Measurements from ENCODE around the gene ELOVL4.

The ELOVL4 gene

DNA sequence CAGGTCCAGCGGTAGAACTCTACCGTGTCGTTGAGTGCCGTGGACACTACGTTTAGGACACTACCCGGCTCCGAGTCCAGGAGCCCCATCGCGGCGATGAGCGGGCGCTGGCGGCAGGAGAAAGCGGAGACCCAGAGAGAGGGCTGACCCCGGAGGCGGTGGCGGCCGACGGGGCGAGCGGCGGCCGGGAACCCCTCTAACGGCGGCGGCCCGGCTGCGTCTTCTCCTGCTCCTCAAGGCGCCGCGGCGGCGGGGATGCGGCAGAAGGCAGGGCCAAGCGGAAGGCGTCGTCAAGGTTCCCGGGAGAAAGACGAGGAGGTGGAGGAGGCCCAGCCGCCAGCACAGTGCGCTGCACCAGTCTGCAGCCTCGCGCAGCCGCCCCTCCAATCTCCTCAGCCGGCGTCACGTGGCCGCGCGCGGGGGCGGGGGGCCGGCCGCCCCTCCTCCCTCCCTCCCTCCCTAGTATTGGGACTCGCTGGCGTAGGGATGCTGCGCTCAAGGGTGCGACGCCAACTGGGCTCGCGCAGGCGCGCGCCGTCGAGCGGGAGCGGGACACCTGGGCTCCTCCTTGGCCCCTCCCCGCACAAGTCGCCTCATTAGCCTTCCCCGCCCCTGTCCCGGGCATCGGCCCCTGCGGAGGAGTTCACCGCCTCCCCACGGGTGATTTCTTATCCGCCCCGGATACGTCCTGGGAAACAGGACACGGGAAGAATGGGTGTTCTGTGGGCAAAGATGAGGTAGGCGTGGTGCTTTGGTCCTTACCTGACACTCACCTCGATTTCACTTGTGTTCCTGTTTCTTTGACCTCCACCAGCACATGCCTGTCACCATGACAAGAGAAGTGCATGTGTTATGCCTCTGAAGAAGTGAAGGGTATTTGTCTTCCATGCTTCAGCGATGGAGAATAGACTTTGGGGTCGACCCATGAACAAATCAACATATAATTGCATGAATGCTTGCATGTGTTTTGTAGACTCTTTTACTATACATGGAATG lies at the start of gene ELOVL4:
Gene ELOVL4 (minus strand): TSS at position 363 of the 996 bp plus-strand sequence. CDS start 274 bp downstream, at position 89.
- Mint-ChIP-seq H3K27ac (no peak within 1 kb of the TSS), H3K4me3 (peak within 1 kb of the TSS; percentile 80), H3K9me3 (no peaks in the 10 kb centered on the region), H3K27me3 (peaks cover 42% of the 10 kb centered on the region), H3K4me1 (peaks cover 16% of the 10 kb centered on the region), H3K36me3 (no peaks in the 10 kb centered on the region)
- DNase-seq = peak; percentile 64
- CTCF ChIA-PET = interaction anchor here (1.0 to 2.7 kb wide), 4 partner anchors 56 to 157 kb away, joined by 4 to 13 read pairs (median 6); no protein-coding TSS in a partner anchor

DNA sequence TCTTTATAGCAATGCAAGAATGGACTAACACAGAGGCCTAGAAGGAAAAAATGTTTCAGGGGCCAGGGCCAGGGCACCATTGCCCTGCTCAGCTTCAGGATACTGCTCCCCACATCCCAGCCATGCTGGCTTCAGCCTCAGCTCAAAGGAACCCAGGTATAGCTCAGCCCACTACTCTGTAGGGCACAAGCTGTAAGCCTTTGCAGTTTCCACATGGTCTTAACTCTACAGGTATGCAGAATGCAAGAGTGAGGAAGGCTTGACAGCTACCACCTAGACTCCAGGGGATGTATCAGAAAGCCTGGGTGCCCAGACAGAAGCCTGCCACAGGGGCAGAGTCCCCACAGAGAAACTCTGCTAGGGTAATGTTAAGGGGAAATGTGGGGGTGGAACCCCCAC lies 46.6 kb upstream of the ELOVL4 start:
- H3K9me3 Mint-ChIP-seq = no peaks in the 10 kb centered on the region
- no peak overlapping the region for H3K27ac Mint-ChIP-seq
- CTCF ChIA-PET = interaction anchor here (1.2 kb wide), 1 partner anchor 45 kb away, joined by 4 read pairs; no protein-coding TSS in a partner anchor
- no peak overlapping the region for H3K4me3 Mint-ChIP-seq
- no peak for DNase-seq
- no peaks in the 10 kb centered on the region for H3K4me1 Mint-ChIP-seq
- no peaks in the 10 kb centered on the region for H3K36me3 Mint-ChIP-seq
- H3K27me3 Mint-ChIP-seq = peaks cover 13% of the 10 kb centered on the region

DNA sequence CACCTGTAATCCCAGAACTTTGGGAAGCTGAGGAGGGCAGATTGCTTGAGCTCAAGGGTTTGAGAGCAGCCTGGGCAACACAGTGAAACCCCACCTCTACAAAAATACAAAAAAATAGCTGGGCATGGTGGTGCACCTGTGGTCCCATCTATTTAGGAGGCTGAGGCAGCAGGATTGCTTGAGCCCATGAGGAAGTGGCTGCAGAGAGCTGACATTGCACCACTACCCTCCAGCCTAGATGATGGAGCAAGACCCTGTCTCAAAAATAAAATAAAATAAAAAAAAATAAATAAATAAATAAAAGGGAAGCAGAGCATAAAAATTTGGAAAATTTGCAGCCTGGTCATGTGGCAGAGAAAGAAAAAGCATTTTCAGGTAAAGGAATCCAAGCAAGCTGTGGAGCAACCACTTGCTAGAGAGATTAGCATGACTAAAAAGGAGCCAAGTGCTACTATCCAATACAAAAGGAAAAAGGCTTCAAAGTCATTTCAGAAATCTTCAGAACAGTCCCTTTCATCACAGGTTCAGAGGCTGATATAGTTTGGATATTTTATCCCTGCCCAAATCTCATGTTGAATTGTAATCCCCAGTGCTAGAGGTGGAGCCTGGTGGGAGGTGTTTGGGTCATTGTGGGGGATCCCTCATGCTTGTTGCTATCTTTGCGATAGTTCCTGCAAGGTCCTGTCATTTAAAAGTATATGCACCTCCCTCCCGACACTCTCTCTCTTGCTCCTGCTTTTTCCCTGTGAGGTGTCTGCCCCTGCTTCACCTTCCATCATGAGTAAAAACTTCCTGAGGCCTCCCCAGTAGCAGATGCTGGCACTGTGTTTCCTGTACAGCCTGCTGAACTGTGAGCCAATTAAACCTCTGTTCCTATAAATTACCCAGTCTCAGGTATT lies 45.9 kb upstream of the ELOVL4 start:
- peaks cover 10% of the 10 kb centered on the region for H3K27me3 Mint-ChIP-seq
- no peaks in the 10 kb centered on the region for H3K9me3 Mint-ChIP-seq
- H3K27ac Mint-ChIP-seq = no peak overlapping the region
- H3K4me3 Mint-ChIP-seq = no peak overlapping the region
- no peak for DNase-seq
- no peaks in the 10 kb centered on the region for H3K4me1 Mint-ChIP-seq
- CTCF ChIA-PET = interaction anchor here (1.2 kb wide), 1 partner anchor 44 kb away, joined by 4 read pairs; no protein-coding TSS in a partner anchor
- H3K36me3 Mint-ChIP-seq = no peaks in the 10 kb centered on the region

DNA sequence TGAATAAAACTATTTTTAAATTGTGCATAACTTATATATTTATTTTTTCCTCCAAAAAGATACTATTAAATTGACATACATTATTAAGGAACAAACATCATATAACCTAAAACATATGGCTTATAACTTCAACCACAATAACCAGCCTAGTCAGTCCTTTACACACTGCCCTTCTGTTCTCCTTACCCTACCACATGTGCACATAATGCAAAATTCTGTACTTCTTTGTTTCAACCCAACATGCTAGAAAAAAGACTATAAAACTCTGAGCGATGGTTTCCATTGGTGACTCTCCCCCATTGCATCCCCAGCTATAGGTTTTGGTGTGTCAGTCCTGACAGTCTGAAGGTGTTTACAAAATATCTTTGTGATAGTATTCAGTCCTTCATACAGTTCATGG lies 42.3 kb upstream of the ELOVL4 start:
- CTCF ChIA-PET = no interaction called here

DNA sequence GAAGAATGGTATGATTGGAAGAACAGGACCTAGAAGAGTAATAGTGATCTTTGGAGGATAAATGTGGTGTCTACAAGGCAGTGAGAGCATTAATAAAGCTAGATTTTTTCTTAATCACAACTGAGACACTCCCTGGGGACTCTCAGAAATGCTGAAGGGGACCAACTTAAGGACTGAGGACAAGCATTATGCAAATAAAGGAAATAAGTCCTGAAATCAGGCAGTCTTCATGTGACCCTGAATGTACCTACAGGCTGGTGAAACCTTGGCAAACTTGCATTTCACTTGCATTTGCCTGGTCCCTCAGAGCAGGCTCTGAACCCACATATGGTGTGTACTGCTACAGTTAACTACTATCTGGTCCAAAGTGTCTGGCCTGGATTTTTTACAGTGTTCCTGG lies 37.8 kb upstream of the ELOVL4 start:
- Mint-ChIP-seq H3K36me3 (no peaks in the 10 kb centered on the region), H3K4me3 (no peak overlapping the region), H3K27ac (no peak overlapping the region), H3K9me3 (no peaks in the 10 kb centered on the region), H3K27me3 (no peaks in the 10 kb centered on the region), H3K4me1 (no peaks in the 10 kb centered on the region)
- no peak for DNase-seq
- CTCF ChIA-PET = interaction anchor here (1.7 kb wide), 1 partner anchor 36 kb away, joined by 6 read pairs; no protein-coding TSS in a partner anchor

More for the DNA sequence above, 42.3 kb upstream of the ELOVL4 start:
- Mint-ChIP-seq H3K4me1 (no peaks in the 10 kb centered on the region), H3K27ac (no peak overlapping the region), H3K27me3 (peaks cover 5% of the 10 kb centered on the region), H3K9me3 (no peaks in the 10 kb centered on the region), H3K4me3 (no peak overlapping the region), H3K36me3 (no peaks in the 10 kb centered on the region)
- no peak for DNase-seq

DNA sequence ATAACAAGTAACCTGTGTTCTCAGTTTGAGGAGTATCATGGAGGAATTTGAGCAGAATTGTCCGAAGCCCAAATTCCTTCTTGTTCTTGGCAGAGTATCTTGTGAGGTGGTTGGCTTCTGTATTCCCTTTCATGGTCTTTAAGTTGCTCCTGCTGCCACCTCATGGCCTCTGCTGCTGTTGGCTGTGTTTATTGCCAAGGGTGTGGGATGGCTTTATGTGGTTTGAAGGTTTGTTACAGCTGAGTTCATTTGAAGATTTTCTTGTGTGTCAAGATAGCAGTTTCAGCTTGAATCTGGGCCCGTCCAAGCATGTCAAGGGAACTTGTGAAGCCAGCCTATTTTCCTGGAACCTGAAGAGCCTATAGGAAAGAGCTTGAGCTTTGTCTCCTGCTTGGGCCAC lies 36.9 kb upstream of the ELOVL4 start:
- H3K9me3 Mint-ChIP-seq = no peaks in the 10 kb centered on the region
- no peaks in the 10 kb centered on the region for H3K4me1 Mint-ChIP-seq
- CTCF ChIA-PET = interaction anchor here (1.7 kb wide), 1 partner anchor 35 kb away, joined by 6 read pairs; no protein-coding TSS in a partner anchor
- H3K4me3 Mint-ChIP-seq = no peak overlapping the region
- no peak overlapping the region for H3K27ac Mint-ChIP-seq
- no peaks in the 10 kb centered on the region for H3K36me3 Mint-ChIP-seq
- no peaks in the 10 kb centered on the region for H3K27me3 Mint-ChIP-seq
- DNase-seq = peak; percentile 22

DNA sequence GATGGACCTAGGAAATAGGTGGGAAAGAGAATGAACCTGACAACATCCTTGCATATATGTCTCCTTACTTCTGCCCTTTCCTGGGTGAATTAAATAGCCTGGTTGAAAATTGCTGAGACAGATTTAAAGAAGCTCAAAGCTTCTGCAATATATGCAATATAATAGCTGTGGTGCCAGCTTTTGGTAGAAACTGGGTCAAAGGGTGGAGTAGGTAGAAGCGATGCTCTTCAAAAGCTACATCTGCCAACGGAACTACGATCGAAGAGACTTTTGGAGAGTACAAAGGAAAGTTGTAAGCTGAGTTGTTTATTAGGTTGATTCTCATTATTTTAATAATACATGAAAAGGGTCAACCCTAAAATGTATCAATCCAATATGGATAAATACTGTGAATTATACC lies 34.3 kb upstream of the ELOVL4 start:
- Mint-ChIP-seq H3K36me3 (no peaks in the 10 kb centered on the region), H3K27ac (no peak overlapping the region), H3K27me3 (peaks cover 6% of the 10 kb centered on the region), H3K4me3 (no peak overlapping the region), H3K4me1 (no peaks in the 10 kb centered on the region), H3K9me3 (no peaks in the 10 kb centered on the region)
- no peak for DNase-seq
- CTCF ChIA-PET = interaction anchor here (1.1 to 1.4 kb wide), 2 partner anchors 12 to 32 kb away, joined by 3 to 4 read pairs; no protein-coding TSS in a partner anchor

DNA sequence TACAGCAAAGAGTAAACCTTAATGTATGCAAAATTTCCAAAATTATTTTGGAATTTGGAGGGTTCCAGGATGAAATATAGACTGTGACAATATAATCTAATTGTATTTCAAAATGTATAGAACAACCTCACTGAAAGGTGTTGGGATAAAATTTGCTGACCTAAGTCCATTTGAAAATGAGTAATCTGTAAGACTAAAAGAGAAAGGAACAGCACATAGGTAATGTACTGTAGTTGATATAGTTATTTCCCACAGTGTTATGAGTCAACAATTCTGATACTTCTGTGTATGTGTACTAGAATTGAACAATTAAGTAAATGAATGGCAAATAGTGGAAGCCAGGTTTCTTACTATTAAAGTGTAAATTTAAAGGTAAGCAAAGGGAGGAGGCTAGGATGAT lies 23.8 kb upstream of the ELOVL4 start:
- Mint-ChIP-seq H3K4me3 (no peak overlapping the region), H3K36me3 (no peaks in the 10 kb centered on the region), H3K9me3 (peaks cover 4% of the 10 kb centered on the region), H3K27ac (no peak overlapping the region), H3K27me3 (peaks cover 4% of the 10 kb centered on the region), H3K4me1 (no peaks in the 10 kb centered on the region)
- CTCF ChIA-PET = no interaction called here
- DNase-seq = no peak

DNA sequence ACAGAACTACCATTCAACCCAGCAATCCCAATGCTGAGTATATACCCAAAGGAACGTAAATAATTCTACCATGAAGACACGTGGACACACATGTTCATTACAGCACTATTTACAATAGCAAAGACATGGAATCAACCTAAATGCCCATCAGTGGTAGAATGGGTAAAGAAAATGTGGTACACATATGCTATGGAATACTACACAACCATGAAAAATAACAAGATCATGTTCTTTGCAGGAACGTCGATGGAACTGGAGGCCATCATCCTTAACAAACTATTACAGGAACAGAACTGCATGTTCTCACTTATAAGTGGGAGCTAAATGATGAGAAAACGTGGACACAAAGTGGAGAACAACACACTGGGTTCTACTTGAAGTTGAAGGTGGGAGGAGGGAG lies 22.4 kb upstream of the ELOVL4 start:
- CTCF ChIA-PET = interaction anchor here (1.0 kb wide), 1 partner anchor 12 kb away, joined by 3 read pairs; no protein-coding TSS in a partner anchor
- H3K27ac Mint-ChIP-seq = no peak overlapping the region
- H3K4me1 Mint-ChIP-seq = no peaks in the 10 kb centered on the region
- H3K9me3 Mint-ChIP-seq = peaks cover 4% of the 10 kb centered on the region
- H3K27me3 Mint-ChIP-seq = peaks cover 9% of the 10 kb centered on the region
- no peak overlapping the region for H3K4me3 Mint-ChIP-seq
- H3K36me3 Mint-ChIP-seq = no peaks in the 10 kb centered on the region
- DNase-seq = no peak

DNA sequence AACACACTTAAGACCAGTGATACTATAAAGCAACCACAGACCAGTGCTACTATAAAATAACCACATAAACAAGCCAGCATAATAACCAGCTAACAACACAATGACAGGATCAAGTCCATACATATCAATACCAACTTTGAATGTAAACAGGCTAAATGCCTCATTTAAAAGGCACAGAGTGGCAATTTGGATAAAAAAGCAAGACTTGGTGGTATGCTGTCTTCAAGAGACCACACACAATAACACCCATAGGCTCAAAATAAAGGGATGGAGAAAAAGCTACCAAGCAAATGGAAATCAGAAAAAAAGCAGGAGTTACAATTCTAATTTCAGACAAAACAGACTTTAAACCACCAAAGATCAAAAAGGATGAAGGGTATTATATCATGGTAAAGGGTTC lies 19.8 kb upstream of the ELOVL4 start:
- DNase-seq = no peak
- CTCF ChIA-PET = interaction anchor here (0.8 kb wide), 1 partner anchor 18 kb away, joined by 3 read pairs; no protein-coding TSS in a partner anchor
- Mint-ChIP-seq H3K27me3 (peaks cover 11% of the 10 kb centered on the region), H3K27ac (no peak overlapping the region), H3K4me1 (peaks cover 3% of the 10 kb centered on the region), H3K4me3 (no peak overlapping the region), H3K36me3 (no peaks in the 10 kb centered on the region), H3K9me3 (peaks cover 4% of the 10 kb centered on the region)

DNA sequence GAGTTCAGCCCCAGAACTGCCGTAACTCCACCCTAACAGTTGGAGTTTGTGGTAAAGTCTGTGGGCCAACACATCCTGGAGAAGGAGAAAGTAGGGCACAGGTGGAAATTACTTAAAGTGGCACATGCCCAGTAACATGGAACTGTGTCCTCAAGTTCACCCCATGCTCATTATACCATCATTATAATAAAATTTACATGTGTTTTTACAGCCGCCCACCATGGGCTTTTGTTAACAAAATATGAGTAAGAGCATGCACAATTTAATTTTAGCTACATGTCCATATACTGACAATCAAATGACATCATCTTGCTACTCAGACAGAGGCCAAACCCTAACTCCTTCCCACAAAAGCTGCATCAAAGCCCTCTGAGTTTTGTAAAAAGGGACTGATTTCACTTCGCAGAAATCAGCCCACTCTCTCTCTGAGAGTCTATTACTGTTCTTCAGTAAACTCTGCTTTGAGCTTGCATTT lies 17.3 kb upstream of the ELOVL4 start:
- Mint-ChIP-seq H3K27ac (no peak overlapping the region), H3K9me3 (peaks cover 4% of the 10 kb centered on the region), H3K27me3 (peaks cover 11% of the 10 kb centered on the region), H3K4me1 (peaks cover 3% of the 10 kb centered on the region), H3K36me3 (no peaks in the 10 kb centered on the region), H3K4me3 (no peak overlapping the region)
- DNase-seq = no peak
- CTCF ChIA-PET = interaction anchor here (1.5 kb wide), 1 partner anchor 15 kb away, joined by 6 read pairs; no protein-coding TSS in a partner anchor

DNA sequence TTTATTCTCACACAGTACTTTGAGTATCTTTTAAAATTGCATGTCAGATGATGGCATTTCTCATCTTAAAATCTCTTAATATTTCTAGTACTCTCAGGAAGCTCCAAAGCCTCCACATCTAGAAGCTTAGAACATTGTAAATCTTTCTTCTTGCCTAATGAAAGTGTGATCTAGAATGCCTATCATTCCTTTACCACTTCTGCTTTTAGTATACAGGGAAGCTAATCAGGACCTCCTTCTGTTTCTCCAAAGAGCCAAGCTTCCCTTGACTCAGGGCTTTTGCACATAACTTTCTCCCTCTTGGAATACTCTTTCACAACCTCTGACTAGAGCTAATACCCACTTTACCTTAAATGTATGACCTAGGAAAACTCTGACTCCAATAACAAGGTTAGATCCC lies 7.5 kb upstream of the ELOVL4 start:
- no peaks in the 10 kb centered on the region for H3K4me1 Mint-ChIP-seq
- no peak for DNase-seq
- H3K27ac Mint-ChIP-seq = no peak overlapping the region
- CTCF ChIA-PET = no interaction called here
- no peak overlapping the region for H3K4me3 Mint-ChIP-seq
- peaks cover 3% of the 10 kb centered on the region for H3K9me3 Mint-ChIP-seq
- H3K27me3 Mint-ChIP-seq = peaks cover 11% of the 10 kb centered on the region
- H3K36me3 Mint-ChIP-seq = no peaks in the 10 kb centered on the region

DNA sequence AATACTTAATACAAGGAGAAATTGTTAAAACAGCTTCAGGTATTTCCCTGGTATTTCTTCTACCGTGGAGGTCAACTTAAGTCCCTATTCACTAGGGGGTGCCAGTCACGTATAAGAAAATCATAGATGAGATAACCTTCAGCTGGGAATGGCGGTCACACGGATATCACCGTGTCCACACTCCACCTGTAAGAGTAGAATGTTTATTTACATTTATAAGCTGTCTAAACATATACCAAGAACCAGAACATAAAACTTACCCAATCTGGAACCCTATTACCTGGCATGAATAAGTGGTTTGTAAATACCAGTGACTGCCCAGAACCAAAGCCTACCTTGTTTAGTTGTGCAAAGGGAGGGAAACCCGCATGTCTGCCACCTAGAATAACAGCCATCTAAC lies 1.9 kb upstream of the ELOVL4 start:
- no peaks in the 10 kb centered on the region for H3K9me3 Mint-ChIP-seq
- CTCF ChIA-PET = interaction anchor here (0.6 to 2.6 kb wide), 28 partner anchors 12 to 1805 kb away, joined by 3 to 45 read pairs (median 4); no protein-coding TSS in a partner anchor
- H3K4me3 Mint-ChIP-seq = no peak overlapping the region
- H3K4me1 Mint-ChIP-seq = peaks cover 16% of the 10 kb centered on the region
- peak; percentile 76 for DNase-seq
- no peak overlapping the region for H3K27ac Mint-ChIP-seq
- H3K36me3 Mint-ChIP-seq = no peaks in the 10 kb centered on the region
- H3K27me3 Mint-ChIP-seq = peaks cover 49% of the 10 kb centered on the region

All from activated naive CD4-positive, alpha-beta T cell treated with anti-CD3 and anti-CD28 coated beads, Interleukin-2, amount 10 ng/mL, durations not matched to agents 7 days and 5 days (primary cell).